Endothelial cell of umbilical vein (primary cell): ENCODE results near the gene DBNL.

Experiments
- EZH2 ChIP-seq: IDR thresholded peaks from 2 replicates; pipeline ENCODE4 v1.6.1; 2012; ENCODE audit warnings: borderline replicate concordance, low read depth, mild to moderate bottlenecking, moderate library complexity, low read length, inconsistent platforms; ENCODE audit not compliant: severe bottlenecking
- FOS ChIP-seq: IDR thresholded peaks from 2 replicates; pipeline ENCODE4 v1.6.1; 2011; ENCODE audit warnings: mild to moderate bottlenecking, low read length, moderate library complexity, borderline replicate concordance; ENCODE audit not compliant: insufficient read depth
- GATA2 ChIP-seq: IDR thresholded peaks from 2 replicates; pipeline ENCODE4 v1.7.0; 2011; ENCODE audit warnings: low read depth, mild to moderate bottlenecking, moderate library complexity, mixed read lengths, low read length; ENCODE audit not compliant: insufficient read length, insufficient read depth
- MYC ChIP-seq: IDR thresholded peaks from one replicate; pipeline ENCODE4 v1.6.1; 2011; ENCODE audit warnings: mild to moderate bottlenecking, low read depth, low read length
- POLR2A ChIP-seq: IDR thresholded peaks from 2 replicates; pipeline ENCODE4 v1.6.1; 2012; ENCODE audit warnings: low read depth, mild to moderate bottlenecking, control low read depth, low read length
- POLR2AphosphoS5 ChIP-seq: IDR thresholded peaks from 2 replicates; pipeline ENCODE4 v1.6.1; 2012; ENCODE audit warnings: low read depth, mild to moderate bottlenecking, control low read depth, low read length, moderate library complexity; ENCODE audit not compliant: insufficient read depth
- TF ChIP-seq, protein P1 (sequence below), 2 donors: IDR thresholded peaks; 1 replicate in 1 of 2; 2 replicates in 1 of 2; pipeline ENCODE4 v1.5.1; 2011; ENCODE audit warnings: low read length in 2 of 2, mild to moderate bottlenecking in 2 of 2, moderate library complexity in 2 of 2, control low read depth in 1 of 2, inconsistent platforms in 1 of 2, low read depth in 1 of 2; ENCODE audit not compliant: insufficient read depth in 1 of 2; ENCODE audit errors: extremely low read depth in 1 of 2
- TF ChIP-seq, protein P2 (sequence below): IDR thresholded peaks from 2 replicates; pipeline ENCODE4 v1.6.1; 2011; ENCODE audit not compliant: insufficient read depth, insufficient read length

DNA sequence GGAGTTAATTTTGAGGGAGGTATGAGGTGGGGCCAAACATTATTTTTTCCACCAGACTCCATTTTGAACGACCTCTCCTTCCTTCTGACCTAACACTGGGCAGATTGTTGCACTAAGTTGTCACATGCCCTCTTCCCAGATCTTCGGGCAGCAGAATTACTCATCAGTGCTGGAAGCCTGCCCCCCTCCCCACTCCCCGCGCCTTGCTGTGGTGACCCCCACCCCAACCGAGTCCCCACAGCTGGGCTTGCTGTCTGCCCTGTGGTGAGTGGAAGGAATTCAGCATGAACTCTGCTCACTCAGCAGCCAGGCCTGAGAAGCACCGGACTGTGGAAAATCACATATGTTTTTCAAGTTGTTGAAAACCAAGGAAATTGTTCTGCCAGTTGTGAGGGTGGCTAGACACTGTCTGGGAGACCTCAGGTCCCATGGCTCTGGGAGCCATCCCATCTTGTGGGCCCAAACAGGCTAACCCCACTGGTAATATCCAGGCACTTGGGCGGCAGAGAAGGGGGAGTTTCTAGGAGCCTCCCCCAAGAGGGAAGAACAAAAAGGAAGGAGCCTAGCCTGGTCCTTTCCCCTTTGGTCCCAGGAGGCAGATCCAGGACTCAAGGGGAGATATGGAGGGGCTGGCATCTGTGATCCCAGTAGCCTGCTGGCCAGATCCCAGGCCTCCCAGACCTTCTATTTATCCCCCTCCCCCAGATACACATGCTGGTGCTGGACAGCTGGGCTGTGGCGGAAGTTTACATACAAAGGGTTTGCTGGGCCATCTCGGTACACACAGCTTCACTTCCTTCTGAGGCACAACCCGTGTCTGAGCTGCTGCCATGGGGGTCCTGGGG, 56.2 kb downstream of the DBNL start:
- TF ChIP-seq, protein P1, sequence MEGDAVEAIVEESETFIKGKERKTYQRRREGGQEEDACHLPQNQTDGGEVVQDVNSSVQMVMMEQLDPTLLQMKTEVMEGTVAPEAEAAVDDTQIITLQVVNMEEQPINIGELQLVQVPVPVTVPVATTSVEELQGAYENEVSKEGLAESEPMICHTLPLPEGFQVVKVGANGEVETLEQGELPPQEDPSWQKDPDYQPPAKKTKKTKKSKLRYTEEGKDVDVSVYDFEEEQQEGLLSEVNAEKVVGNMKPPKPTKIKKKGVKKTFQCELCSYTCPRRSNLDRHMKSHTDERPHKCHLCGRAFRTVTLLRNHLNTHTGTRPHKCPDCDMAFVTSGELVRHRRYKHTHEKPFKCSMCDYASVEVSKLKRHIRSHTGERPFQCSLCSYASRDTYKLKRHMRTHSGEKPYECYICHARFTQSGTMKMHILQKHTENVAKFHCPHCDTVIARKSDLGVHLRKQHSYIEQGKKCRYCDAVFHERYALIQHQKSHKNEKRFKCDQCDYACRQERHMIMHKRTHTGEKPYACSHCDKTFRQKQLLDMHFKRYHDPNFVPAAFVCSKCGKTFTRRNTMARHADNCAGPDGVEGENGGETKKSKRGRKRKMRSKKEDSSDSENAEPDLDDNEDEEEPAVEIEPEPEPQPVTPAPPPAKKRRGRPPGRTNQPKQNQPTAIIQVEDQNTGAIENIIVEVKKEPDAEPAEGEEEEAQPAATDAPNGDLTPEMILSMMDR (IDR thresholded peaks at IDR 0.05; ENCODE audit: extremely low read depth in 1 of 2, insufficient read depth in 1 of 2, low read depth in 1 of 2, low read length in 2 of 2): no peak
- TF ChIP-seq POLR2AphosphoS5 (no peak), POLR2A (no peak), EZH2 (no peak), FOS (no peak), GATA2 (no peak), MYC (no peak)
- TF ChIP-seq, protein P2, sequence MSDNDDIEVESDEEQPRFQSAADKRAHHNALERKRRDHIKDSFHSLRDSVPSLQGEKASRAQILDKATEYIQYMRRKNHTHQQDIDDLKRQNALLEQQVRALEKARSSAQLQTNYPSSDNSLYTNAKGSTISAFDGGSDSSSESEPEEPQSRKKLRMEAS: no peak
